Measurements from ENCODE around the gene OSBPL3. TPM values are rescaled to one million over a fixed set of nuclear protein-coding genes. Genes with fewer than 3 reads are reported as not detected.

OSBPL3 gene
- polyA plus RNA-seq, 1 experiment: 26.5 TPM

DNA sequence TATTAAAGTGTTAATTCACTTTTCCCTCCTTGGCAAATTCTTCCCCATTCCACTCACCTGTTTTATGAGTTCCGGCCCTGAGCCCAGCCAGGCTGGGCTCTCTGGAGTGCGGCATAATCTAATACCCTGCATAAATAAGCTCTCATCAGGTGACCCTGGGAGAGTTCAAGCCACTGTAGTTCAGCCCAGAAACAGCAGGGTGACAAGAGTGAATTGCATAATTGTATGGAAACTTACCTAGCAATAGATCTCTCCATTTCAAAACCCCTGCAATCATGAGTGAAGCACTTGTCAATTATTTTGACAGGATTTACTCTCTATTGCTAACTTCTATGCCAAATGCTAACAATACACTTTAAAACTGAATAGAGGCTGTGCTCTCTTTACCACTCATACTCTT, 94.7 kb downstream of the OSBPL3 start:
- no peak for DNase-seq (ENCODE audit: low read depth)
- ChIA-PET POLR2A (no interaction called here), CTCF (interaction anchor here (1.1 to 2.0 kb wide), 3 partner anchors 9 to 180 kb away, joined by 3 to 7 read pairs (median 4); no protein-coding TSS in a partner anchor)
- TF ChIP-seq, protein P1, sequence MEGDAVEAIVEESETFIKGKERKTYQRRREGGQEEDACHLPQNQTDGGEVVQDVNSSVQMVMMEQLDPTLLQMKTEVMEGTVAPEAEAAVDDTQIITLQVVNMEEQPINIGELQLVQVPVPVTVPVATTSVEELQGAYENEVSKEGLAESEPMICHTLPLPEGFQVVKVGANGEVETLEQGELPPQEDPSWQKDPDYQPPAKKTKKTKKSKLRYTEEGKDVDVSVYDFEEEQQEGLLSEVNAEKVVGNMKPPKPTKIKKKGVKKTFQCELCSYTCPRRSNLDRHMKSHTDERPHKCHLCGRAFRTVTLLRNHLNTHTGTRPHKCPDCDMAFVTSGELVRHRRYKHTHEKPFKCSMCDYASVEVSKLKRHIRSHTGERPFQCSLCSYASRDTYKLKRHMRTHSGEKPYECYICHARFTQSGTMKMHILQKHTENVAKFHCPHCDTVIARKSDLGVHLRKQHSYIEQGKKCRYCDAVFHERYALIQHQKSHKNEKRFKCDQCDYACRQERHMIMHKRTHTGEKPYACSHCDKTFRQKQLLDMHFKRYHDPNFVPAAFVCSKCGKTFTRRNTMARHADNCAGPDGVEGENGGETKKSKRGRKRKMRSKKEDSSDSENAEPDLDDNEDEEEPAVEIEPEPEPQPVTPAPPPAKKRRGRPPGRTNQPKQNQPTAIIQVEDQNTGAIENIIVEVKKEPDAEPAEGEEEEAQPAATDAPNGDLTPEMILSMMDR (IDR thresholded peaks at IDR 0.05; ENCODE audit: insufficient read depth, low read depth, low read length): no peak
- no peaks in the 10 kb centered on the region for H3K27me3 ChIP-seq (ENCODE audit: control insufficient read depth, insufficient read depth, low read length)
- H3K4me3 ChIP-seq (ENCODE audit: low read depth, low read length): no peak overlapping the region
- peaks cover 2% of the 10 kb centered on the region; the same call in 1 of the 2 replicates for H3K36me3 ChIP-seq (ENCODE audit: control insufficient read depth, insufficient read depth, low read length)

DNA sequence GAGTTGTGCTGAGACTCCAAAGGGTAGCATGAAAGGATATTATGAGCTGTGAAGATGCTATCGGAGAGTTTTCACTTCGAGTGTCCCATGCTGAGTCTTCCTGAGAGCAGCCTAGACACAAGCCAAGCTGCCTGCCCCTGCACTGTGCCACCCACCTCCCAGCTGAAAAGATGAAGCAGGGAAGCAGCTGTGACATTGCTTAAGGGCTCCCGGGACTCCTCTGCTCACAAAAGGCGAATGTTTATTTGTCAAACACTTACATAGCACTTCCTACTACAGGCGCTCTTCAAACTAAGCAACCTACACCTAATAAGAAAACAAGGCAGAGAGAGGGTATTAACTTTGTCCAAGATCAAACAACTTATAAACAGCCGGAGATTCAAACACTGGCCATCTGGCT, 95.6 kb downstream of the OSBPL3 start:
- Histone ChIP-seq H3K36me3 (ENCODE audit: control insufficient read depth, insufficient read depth, low read length) (no peaks in the 10 kb centered on the region), H3K4me3 (ENCODE audit: low read depth, low read length) (no peak overlapping the region), H3K27me3 (ENCODE audit: control insufficient read depth, insufficient read depth, low read length) (no peaks in the 10 kb centered on the region)
- ChIA-PET CTCF (interaction anchor here (0.6 to 2.0 kb wide), 5 partner anchors 64 to 181 kb away, joined by 3 to 7 read pairs (median 3); no protein-coding TSS in a partner anchor), POLR2A (no interaction called here)
- TF ChIP-seq, protein P1 (IDR thresholded peaks at IDR 0.05; ENCODE audit: insufficient read depth, low read depth, low read length): no peak
- no peak for DNase-seq (ENCODE audit: low read depth)

DNA sequence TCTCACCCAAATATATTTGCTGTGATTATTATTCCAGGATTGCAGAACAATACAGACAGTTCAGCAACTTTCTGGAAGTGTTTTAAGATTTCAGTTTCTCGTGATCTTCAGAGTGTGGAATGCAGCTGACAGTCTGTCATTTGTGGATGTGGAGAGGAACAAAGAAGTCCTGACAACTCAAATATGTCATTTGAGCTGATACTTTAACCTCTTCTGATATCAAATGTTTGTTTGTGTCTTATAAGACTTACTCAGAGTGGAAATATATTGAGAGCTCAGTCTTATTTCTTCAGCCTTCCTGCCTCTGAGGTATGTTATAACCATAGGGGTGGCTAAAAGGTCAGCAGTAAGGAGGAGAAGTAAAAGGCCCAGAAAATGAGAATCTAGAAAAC, 96.4 kb downstream of the OSBPL3 start:
- no peak for DNase-seq (ENCODE audit: low read depth)
- ChIA-PET CTCF (interaction anchor here (0.7 to 2.0 kb wide), 6 partner anchors 13 to 212 kb away, joined by 3 to 7 read pairs (median 3); no protein-coding TSS in a partner anchor), POLR2A (no interaction called here)
- Histone ChIP-seq H3K4me3 (ENCODE audit: low read depth, low read length) (no peak overlapping the region), H3K27me3 (ENCODE audit: control insufficient read depth, insufficient read depth, low read length) (no peaks in the 10 kb centered on the region), H3K36me3 (ENCODE audit: control insufficient read depth, insufficient read depth, low read length) (no peaks in the 10 kb centered on the region)
- TF ChIP-seq, protein P1 (IDR thresholded peaks at IDR 0.05; ENCODE audit: insufficient read depth, low read depth, low read length): no peak

DNA sequence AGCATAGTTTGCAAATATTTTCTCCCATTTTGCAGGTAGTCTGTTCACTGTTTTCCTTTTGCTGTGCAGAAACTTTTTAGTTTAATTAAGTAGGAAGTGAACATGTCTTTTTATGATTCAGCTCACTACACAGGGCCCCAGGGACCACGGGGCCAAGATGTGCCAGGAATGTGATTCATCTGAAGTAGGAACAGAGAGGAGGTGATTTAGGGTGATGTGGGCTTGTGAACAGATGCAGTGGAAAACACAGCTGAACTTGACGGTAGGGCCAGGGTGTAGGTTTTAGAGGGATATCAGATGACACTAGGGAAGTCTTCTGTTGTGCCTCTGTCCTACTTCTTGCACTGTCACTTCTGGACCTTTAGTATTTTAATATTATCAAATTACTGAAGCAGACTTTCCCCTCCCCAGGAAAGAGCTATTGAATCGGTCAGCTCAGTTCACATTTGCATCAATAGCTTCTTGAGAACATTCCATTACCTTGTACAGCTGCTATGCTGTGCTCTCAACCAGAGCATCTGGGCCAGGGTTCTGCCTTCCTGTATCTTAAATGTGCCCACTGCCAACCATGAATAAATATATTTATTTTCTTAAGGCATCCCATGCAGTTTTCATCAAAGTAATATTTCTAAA, 96.9 kb downstream of the OSBPL3 start:
- POLR2A ChIA-PET: no interaction called here
- TF ChIP-seq, protein P1 (IDR thresholded peaks at IDR 0.05; ENCODE audit: insufficient read depth, low read depth, low read length): no peak
- Histone ChIP-seq H3K36me3 (ENCODE audit: control insufficient read depth, insufficient read depth, low read length) (no peaks in the 10 kb centered on the region), H3K27me3 (ENCODE audit: control insufficient read depth, insufficient read depth, low read length) (no peaks in the 10 kb centered on the region), H3K4me3 (ENCODE audit: low read depth, low read length) (no peak overlapping the region)
- CTCF ChIA-PET: interaction anchor here (0.7 to 2.0 kb wide), 6 partner anchors 13 to 212 kb away, joined by 3 to 7 read pairs (median 3); no protein-coding TSS in a partner anchor
- DNase-seq (ENCODE audit: low read depth): peak; percentile 24

DNA sequence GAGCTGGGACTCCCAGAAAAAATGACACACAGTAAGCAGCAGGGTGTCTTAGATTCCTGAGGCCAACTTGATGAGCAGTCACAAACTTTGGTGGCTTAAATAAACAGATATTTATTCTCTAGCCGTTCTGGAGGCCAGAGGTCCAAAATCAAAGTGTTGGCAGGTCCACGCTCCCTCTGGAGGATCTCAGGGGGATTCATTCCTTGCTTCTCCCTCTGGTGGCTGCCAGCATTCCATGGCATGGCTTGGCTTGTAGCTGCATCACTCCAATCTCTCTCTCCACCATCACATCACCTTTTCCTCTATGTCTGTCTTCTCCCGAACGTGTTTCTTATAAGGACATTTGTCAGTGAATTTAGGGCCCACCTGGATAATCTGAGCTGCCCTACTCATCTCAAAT, 98.4 kb downstream of the OSBPL3 start:
- no peak overlapping the region for H3K4me3 ChIP-seq (ENCODE audit: low read depth, low read length)
- TF ChIP-seq, protein P1 (IDR thresholded peaks at IDR 0.05; ENCODE audit: insufficient read depth, low read depth, low read length): no peak
- ChIA-PET CTCF (interaction anchor here (0.8 to 1.6 kb wide), 3 partner anchors 92 to 212 kb away, joined by 3 to 5 read pairs (median 5); no protein-coding TSS in a partner anchor), POLR2A (no interaction called here)
- no peaks in the 10 kb centered on the region for H3K36me3 ChIP-seq (ENCODE audit: control insufficient read depth, insufficient read depth, low read length)
- H3K27me3 ChIP-seq (ENCODE audit: control insufficient read depth, insufficient read depth, low read length): no peaks in the 10 kb centered on the region
- DNase-seq (ENCODE audit: low read depth): no peak
